GM18517 (cell line): ENCODE measurements around the gene TEC.
A peak's percentile ranks its signal among the peaks of the same experiment; 100 is the strongest.

Experiments used
- ATAC-seq: cut with Tn5 transposase; IDR thresholded peaks from one replicate; pipeline ENCODE4 v1.9.1; 2021; ENCODE audit warnings: mild to moderate bottlenecking, moderate library complexity; ENCODE audit not compliant: unreplicated experiment

The TEC gene

GRCh38 chr4:48269861-48270522, 354 bp upstream of the TEC start:
- peak; percentile 72 for ATAC-seq

- ATAC-seq: no peak
These were observed 2.1 kb downstream of the TEC start for GRCh38 chr4:48267574-48267973.

GRCh38 chr4:48266781-48267180, 2.9 kb downstream of the TEC start:
- ATAC-seq: no peak

- ATAC-seq: no peak
These were observed 6.7 kb downstream of the TEC start for GRCh38 chr4:48262926-48263325.

GRCh38 chr4:48262484-48262883, 7.2 kb downstream of the TEC start:
- no peak for ATAC-seq

GRCh38 chr4:48261281-48261680, 8.4 kb downstream of the TEC start:
- no peak for ATAC-seq

- ATAC-seq: no peak
These were observed 9.9 kb downstream of the TEC start for GRCh38 chr4:48259748-48260147.

- ATAC-seq: no peak
These were observed 10.7 kb downstream of the TEC start for GRCh38 chr4:48258845-48259397.

- no peak for ATAC-seq
These were observed 13.7 kb downstream of the TEC start for GRCh38 chr4:48255959-48256342.

GRCh38 chr4:48255072-48255958, 14.3 kb downstream of the TEC start:
- no peak for ATAC-seq

GRCh38 chr4:48254381-48255071, 15.1 kb downstream of the TEC start:
- ATAC-seq: no peak

GRCh38 chr4:48252313-48252712, 17.3 kb downstream of the TEC start:
- ATAC-seq: no peak

GRCh38 chr4:48250980-48251379, 18.7 kb downstream of the TEC start:
- no peak for ATAC-seq

- ATAC-seq: no peak
These were observed 19.3 kb downstream of the TEC start for GRCh38 chr4:48250343-48250742.

- ATAC-seq: no peak
These were observed 20.3 kb downstream of the TEC start for GRCh38 chr4:48249378-48249777.

- no peak for ATAC-seq
These were observed 21.1 kb downstream of the TEC start for GRCh38 chr4:48248559-48248953.

- peak; percentile 50 for ATAC-seq
These were observed 21.6 kb downstream of the TEC start for GRCh38 chr4:48247878-48248558.

- ATAC-seq: peak; percentile 54
These were observed 22.3 kb downstream of the TEC start for GRCh38 chr4:48247142-48247877.

GRCh38 chr4:48244665-48245064, 25.0 kb downstream of the TEC start:
- no peak for ATAC-seq

- no peak for ATAC-seq
These were observed 25.8 kb downstream of the TEC start for GRCh38 chr4:48243887-48244286.
